Measurements from ENCODE around the gene AKR7A3. TPM values are rescaled to one million over a fixed set of nuclear protein-coding genes. Genes with fewer than 3 reads are reported as not detected.

The AKR7A3 gene
- total and polyA plus RNA-seq, 10 of the 15 experiments (the other 5 are each of a cell fraction or from before 2014, with no cell fraction given) = 0.10 to 1.1 (median 0.25) TPM; not detected in 2

DNA sequence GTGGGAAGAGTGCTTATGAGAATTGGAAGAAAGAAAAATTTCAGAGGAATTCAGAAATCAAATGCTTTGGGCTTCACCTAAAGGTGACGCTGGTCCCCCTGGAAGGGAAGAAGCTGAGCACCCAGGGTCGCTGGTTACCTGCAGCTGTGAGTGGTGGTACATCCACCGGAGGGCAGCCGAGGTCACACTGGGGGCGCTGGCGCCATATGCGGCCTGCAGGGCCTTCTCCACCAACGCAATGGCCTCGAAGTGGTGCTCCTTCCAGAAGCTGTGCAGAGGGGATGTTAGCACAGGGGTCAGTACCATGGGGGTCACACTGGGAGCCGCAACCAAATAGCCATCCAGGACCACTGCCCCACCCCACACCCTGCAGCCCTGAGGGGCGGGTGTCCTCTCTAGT, 17.3 kb upstream of the AKR7A3 start:
- no peaks in the 10 kb centered on the region; the same call in 1 of the 2 replicates for H4K20me1 ChIP-seq (ENCODE audit: control insufficient read depth, insufficient read depth)
- TF ChIP-seq, protein P1, sequence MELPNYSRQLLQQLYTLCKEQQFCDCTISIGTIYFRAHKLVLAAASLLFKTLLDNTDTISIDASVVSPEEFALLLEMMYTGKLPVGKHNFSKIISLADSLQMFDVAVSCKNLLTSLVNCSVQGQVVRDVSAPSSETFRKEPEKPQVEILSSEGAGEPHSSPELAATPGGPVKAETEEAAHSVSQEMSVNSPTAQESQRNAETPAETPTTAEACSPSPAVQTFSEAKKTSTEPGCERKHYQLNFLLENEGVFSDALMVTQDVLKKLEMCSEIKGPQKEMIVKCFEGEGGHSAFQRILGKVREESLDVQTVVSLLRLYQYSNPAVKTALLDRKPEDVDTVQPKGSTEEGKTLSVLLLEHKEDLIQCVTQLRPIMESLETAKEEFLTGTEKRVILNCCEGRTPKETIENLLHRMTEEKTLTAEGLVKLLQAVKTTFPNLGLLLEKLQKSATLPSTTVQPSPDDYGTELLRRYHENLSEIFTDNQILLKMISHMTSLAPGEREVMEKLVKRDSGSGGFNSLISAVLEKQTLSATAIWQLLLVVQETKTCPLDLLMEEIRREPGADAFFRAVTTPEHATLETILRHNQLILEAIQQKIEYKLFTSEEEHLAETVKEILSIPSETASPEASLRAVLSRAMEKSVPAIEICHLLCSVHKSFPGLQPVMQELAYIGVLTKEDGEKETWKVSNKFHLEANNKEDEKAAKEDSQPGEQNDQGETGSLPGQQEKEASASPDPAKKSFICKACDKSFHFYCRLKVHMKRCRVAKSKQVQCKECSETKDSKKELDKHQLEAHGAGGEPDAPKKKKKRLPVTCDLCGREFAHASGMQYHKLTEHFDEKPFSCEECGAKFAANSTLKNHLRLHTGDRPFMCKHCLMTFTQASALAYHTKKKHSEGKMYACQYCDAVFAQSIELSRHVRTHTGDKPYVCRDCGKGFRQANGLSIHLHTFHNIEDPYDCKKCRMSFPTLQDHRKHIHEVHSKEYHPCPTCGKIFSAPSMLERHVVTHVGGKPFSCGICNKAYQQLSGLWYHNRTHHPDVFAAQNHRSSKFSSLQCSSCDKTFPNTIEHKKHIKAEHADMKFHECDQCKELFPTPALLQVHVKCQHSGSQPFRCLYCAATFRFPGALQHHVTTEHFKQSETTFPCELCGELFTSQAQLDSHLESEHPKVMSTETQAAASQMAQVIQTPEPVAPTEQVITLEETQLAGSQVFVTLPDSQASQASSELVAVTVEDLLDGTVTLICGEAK (IDR thresholded peaks at IDR 0.05; ENCODE audit: borderline replicate concordance) = no peak
- TF ChIP-seq, protein P2, sequence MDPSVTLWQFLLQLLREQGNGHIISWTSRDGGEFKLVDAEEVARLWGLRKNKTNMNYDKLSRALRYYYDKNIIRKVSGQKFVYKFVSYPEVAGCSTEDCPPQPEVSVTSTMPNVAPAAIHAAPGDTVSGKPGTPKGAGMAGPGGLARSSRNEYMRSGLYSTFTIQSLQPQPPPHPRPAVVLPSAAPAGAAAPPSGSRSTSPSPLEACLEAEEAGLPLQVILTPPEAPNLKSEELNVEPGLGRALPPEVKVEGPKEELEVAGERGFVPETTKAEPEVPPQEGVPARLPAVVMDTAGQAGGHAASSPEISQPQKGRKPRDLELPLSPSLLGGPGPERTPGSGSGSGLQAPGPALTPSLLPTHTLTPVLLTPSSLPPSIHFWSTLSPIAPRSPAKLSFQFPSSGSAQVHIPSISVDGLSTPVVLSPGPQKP (IDR thresholded peaks at IDR 0.05; ENCODE audit: low read depth, low read length) = no peak
- TF ChIP-seq TAF1 (IDR thresholded peaks at IDR 0.05; ENCODE audit: borderline replicate concordance, low read depth, low read length) (no peak), RELA (IDR thresholded peaks at IDR 0.05; ENCODE audit: borderline replicate concordance, partially characterized antibody) (no peak), IKZF2 (IDR thresholded peaks at IDR 0.05) (no peak), RBBP5 (conservative IDR thresholded peaks at IDR 0.05) (no peak), CHD1 (IDR thresholded peaks at IDR 0.05; ENCODE audit: low read depth, low read length) (no peak), SP1 (IDR thresholded peaks at IDR 0.05; ENCODE audit: low read depth, low read length) (no peak), HCFC1 (IDR thresholded peaks at IDR 0.05; ENCODE audit: low read length) (no peak), SPI1 (IDR thresholded peaks at IDR 0.05; ENCODE audit: borderline replicate concordance, insufficient read depth, low read depth, low read length) (no peak), GATAD2B (conservative IDR thresholded peaks at IDR 0.05; ENCODE audit: low read depth) (no peak), ASH2L (IDR thresholded peaks at IDR 0.05; ENCODE audit: borderline replicate concordance, low read depth) (no peak), SMC3 (IDR thresholded peaks at IDR 0.05; ENCODE audit: borderline replicate concordance, low read length) (no peak)
- TF ChIP-seq, protein P3, sequence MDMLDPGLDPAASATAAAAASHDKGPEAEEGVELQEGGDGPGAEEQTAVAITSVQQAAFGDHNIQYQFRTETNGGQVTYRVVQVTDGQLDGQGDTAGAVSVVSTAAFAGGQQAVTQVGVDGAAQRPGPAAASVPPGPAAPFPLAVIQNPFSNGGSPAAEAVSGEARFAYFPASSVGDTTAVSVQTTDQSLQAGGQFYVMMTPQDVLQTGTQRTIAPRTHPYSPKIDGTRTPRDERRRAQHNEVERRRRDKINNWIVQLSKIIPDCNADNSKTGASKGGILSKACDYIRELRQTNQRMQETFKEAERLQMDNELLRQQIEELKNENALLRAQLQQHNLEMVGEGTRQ (IDR thresholded peaks at IDR 0.05; ENCODE audit: borderline replicate concordance, low read depth, low read length) = no peak
- TF ChIP-seq, protein P4, sequence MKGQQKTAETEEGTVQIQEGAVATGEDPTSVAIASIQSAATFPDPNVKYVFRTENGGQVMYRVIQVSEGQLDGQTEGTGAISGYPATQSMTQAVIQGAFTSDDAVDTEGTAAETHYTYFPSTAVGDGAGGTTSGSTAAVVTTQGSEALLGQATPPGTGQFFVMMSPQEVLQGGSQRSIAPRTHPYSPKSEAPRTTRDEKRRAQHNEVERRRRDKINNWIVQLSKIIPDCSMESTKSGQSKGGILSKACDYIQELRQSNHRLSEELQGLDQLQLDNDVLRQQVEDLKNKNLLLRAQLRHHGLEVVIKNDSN (IDR thresholded peaks at IDR 0.05; ENCODE audit: borderline replicate concordance, extremely low read length, insufficient read depth, low read depth, low read length) = no peak
- no peak overlapping the region for H2AFZ ChIP-seq (ENCODE audit: control insufficient read depth, low read depth, low read length)
- H3K4me1 ChIP-seq (ENCODE audit: control insufficient read depth, insufficient read depth, low read length) = peaks cover 3% of the 10 kb centered on the region
- 93% methylated on average over 11 of the region's 11 CpGs for WGBS (ENCODE audit: insufficient coverage, insufficient replicate concordance, low lambda C conversion rate, missing lambda C conversion rate)
- ChIA-PET POLR2A (no interaction called here), CTCF (no interaction called here), RAD21 (ENCODE audit: unreplicated experiment) (no interaction called here), SMC1A (ENCODE audit: uncharacterized antibody, unreplicated experiment) (no interaction called here)
- H3K4me3 ChIP-seq = no peak overlapping the region
- no TSS peak for BruUV-seq (replicated peaks)
- no peak for FAIRE-seq
- H3K36me3 ChIP-seq (ENCODE audit: control insufficient read depth in 2 of 2, insufficient read depth in 2 of 2, low read length in 1 of 2) = peaks cover 0 to 8% of the 10 kb centered on the region in 2 experiments; a peak in 2 of 4 replicates
- H3K27me3 ChIP-seq (replicated peaks in 1 of 2; ENCODE audit: control insufficient read depth in 2 of 2, insufficient read depth in 2 of 2, low read length in 1 of 2) = no peaks in the 10 kb centered on the region
- intact Hi-C loops (cut with micrococcal nuclease; ENCODE audit: unreplicated experiment) = no loop called here
- ATAC-seq = no peak
- H3K79me2 ChIP-seq (ENCODE audit: control insufficient read depth, insufficient read depth, low read length) = peaks cover under 1% of the 10 kb centered on the region
- H3K9me3 ChIP-seq (replicated peaks; ENCODE audit: control insufficient read depth, insufficient read depth, low read length) = no peaks in the 10 kb centered on the region
- no peak overlapping the region for H3K9ac ChIP-seq (ENCODE audit: control insufficient read depth, insufficient read depth, low read length)
- in situ Hi-C loops (cut with MboI) = no loop called here
- no peak for DNase-seq (ENCODE audit: low read depth, low spot score)
- H3K27ac ChIP-seq (ENCODE audit: control insufficient read depth, insufficient read depth) = no peak overlapping the region
- H3K4me2 ChIP-seq (ENCODE audit: control insufficient read depth, insufficient read depth) = no peak overlapping the region

All from GM12878 (cell line).